Stimulated activated CD4-positive, alpha-beta T cell treated with anti-CD3 and anti-CD28 coated beads, Interleukin-15, amount 100 ng/mL, for 48 hours (primary cell): Measurements from ENCODE around the gene LRRC4.

Experiments used
- DNase-seq, 2 donors: peaks; one replicate each; pipeline ENCODE4 v3.0.0-alpha.2; 2020; ENCODE audit warnings: low read depth in 2 of 2

LRRC4 gene, protein sequence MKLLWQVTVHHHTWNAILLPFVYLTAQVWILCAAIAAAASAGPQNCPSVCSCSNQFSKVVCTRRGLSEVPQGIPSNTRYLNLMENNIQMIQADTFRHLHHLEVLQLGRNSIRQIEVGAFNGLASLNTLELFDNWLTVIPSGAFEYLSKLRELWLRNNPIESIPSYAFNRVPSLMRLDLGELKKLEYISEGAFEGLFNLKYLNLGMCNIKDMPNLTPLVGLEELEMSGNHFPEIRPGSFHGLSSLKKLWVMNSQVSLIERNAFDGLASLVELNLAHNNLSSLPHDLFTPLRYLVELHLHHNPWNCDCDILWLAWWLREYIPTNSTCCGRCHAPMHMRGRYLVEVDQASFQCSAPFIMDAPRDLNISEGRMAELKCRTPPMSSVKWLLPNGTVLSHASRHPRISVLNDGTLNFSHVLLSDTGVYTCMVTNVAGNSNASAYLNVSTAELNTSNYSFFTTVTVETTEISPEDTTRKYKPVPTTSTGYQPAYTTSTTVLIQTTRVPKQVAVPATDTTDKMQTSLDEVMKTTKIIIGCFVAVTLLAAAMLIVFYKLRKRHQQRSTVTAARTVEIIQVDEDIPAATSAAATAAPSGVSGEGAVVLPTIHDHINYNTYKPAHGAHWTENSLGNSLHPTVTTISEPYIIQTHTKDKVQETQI

GRCh38 chr7:128030654-128031611 is at the start of gene LRRC4:
Gene LRRC4 (minus strand): TSS chr7:128031437. CDS start chr7:128030640, 797 bp downstream.
- no peak for DNase-seq

DNA sequence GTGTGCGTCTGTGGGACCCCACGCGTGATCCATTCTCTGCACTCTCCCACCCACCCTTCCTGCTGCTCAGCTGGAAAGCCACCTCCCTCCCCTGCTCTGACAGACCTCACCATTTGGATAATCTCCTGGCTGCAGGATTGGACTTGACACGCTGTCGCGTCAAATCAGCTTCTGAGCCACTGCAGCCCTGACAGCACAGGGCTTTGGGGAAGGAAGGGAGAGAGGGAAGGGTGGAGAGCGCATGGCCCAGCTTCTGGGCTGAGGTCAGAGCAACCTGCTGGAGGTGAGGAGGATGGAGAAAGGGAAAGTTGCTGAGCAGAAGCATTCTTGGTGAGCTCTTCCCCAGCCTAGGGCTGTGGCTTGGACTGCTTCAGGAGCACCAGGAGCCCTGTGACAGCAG is 48.9 kb upstream of the LRRC4 start:
- no peak for DNase-seq

DNA sequence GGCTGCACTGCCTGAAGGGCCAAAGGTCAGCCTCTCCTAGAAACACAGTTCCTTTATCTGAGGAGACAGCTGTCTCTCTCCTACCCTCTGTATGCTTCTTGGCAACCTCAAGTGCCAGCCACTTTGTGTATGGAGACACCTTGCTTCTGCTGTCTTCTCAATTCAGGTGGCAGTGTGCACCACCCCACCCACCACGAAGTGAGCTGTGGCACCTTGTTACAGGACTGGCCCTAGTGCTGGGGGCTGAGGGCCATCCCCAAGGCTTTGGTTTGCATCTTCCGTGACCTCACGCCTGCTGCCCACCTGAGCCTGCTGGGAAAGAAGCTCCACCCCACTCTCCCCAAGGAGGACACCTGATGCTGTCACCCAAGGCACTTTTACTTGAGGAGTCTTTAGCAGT is 47.1 kb upstream of the LRRC4 start:
- DNase-seq, result no peak

DNA sequence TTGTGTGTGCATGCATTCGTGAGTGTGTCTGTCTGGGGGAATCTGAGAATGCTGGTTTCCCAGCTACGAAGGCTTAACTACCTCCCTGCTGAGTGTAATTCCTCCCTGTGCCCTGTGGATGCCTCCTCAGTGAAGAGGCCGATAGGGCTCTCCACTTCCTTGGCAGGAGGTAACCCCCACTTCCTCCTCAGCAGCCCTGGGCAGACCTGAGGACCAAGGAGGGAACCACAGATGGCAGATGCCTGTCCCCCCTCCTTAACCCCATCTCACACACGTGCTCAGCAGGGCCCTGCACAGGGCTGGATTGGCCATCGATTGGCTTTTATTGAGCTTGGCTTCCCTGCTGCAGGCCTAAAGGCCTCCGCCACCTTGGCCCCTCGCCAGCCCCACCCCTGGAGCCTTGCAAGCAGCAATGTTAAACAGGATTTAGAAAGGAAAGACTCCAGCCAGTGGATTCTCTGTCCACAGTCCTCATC is 45.6 kb upstream of the LRRC4 start:
- DNase-seq, result no peak

GRCh38 chr7:128076196-128076795 is 45.1 kb upstream of the LRRC4 start:
- no peak for DNase-seq

GRCh38 chr7:128075242-128076095 is 44.2 kb upstream of the LRRC4 start:
- no peak for DNase-seq

GRCh38 chr7:128074736-128075135 is 43.5 kb upstream of the LRRC4 start:
- DNase-seq, result no peak

DNA sequence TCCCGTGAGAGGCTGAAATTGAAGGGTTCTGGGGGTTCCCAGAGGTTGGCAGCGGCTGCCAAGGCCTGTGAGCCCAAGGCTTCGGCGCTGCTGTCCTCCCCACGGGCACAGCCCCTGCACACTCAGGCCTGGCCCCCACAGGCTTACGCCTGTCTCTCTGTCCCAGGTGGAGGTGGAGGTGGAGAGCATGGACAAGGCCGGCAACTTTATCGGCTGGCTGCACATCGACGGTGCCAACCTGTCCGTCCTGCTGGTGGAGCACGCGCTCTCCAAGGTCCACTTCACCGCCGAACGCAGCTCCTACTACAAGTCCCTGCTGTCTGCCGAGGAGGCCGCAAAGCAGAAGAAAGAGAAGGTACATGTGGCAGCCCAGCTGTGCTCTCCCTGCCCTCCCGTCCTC is 43.1 kb upstream of the LRRC4 start:
- DNase-seq, result no peak

- no peak for DNase-seq
Measured at GRCh38 chr7:128073671-128074310, 42.6 kb upstream of the LRRC4 start.

GRCh38 chr7:128071801-128072200 is 40.6 kb upstream of the LRRC4 start:
- DNase-seq, result no peak

GRCh38 chr7:128071376-128071775 is 40.1 kb upstream of the LRRC4 start:
- no peak for DNase-seq

GRCh38 chr7:128069373-128070364 is 38.4 kb upstream of the LRRC4 start:
- no peak for DNase-seq

DNA sequence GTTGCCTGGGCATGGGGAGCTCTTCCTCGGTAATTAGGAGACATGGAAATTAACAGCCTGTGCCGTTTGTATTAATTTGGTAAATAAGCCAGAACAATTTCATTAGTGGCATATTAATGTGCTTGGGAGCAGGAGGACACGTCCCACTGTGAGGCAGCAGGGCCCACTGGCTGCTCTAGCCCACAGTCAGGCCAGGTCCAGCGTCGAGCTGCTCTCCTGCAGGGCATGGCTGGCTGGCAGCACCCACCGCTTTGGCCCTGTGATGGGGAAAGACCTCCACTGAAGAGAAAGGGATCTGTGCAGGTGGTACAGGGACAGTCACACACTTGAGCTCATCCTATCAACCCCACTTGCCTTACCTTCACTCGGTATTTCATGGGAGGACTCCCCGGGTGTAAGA is 37.5 kb upstream of the LRRC4 start:
- DNase-seq, result no peak

- no peak for DNase-seq
Measured at GRCh38 chr7:128067983-128068382, 36.7 kb upstream of the LRRC4 start.

- no peak for DNase-seq
Measured at GRCh38 chr7:128066858-128067257, 35.6 kb upstream of the LRRC4 start.

DNA sequence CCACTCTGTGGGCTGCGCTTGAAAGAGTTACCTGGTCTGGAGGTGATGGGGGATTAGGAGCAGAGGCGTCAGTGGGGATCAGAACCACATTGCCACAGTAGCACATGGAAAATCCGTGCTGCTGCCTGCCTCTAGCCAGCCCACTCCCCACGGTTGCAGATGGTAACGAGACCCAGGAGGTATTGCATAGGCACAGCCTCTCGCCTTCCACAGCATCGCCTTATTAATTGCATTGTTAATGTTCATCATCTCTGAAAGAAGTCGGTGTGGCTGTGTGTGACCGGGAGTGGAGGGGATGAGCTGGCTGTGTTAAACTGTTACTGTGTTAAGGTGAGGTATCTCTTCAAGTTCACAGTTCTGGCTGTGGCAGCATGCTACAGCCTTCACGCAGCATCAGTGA is 35.2 kb upstream of the LRRC4 start:
- DNase-seq, result no peak

DNA sequence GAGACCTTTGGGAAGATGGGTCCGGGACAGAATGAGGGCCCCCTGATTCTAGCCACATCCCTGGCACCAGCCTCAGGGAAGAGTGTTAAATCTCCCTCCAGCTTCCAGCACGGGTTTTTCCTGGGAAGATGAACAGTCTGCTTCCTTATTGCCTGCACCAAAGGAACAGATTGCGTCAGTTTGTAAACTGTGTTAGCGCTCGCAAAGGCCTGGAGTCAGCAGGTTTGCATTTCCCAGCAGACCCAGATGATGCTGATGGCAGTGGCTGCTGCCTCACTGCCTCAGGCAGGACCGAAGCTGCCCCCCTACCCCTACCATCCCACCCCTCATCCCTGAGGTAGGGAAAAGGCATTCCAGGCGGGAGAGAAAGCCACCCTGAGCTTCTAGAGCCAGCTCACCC is 34.6 kb upstream of the LRRC4 start:
- DNase-seq, result no peak

DNA sequence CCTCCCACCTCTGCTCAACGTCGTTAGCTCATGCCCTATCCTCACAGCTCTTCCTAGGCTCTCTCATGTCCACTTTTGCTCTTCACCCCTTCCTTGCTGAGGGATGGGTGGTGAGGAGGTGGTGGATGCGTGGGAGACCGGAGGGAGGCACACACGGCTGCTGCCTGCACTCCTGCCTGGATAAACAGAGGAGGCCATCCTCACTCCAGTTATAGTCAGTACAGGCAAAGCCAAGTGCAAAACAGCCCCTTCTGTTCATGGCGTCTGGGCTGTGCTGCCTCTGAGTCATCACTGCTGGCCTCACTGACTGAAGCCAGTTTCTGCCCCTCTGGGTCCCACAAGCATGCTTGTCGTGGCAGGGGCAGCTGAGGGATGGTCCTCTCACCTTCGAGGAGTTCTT is 31.9 kb upstream of the LRRC4 start:
- no peak for DNase-seq

- no peak for DNase-seq
Measured at GRCh38 chr7:128060018-128060417, 28.8 kb upstream of the LRRC4 start.
